CD4-positive, alpha-beta T cell treated with Interleukin-17A for 1 hour (primary cell): Measurements from ENCODE around the gene KLK8.
"Not testable (repeated sequence)": the region's sequence is repeated elsewhere in the genome, so short reads cannot be mapped to it uniquely, and the experiment has no call there.

Experiments
- DNase-seq: peaks from one replicate; pipeline ENCODE4 v3.0.0-alpha.2; 2020

Gene KLK8

DNA sequence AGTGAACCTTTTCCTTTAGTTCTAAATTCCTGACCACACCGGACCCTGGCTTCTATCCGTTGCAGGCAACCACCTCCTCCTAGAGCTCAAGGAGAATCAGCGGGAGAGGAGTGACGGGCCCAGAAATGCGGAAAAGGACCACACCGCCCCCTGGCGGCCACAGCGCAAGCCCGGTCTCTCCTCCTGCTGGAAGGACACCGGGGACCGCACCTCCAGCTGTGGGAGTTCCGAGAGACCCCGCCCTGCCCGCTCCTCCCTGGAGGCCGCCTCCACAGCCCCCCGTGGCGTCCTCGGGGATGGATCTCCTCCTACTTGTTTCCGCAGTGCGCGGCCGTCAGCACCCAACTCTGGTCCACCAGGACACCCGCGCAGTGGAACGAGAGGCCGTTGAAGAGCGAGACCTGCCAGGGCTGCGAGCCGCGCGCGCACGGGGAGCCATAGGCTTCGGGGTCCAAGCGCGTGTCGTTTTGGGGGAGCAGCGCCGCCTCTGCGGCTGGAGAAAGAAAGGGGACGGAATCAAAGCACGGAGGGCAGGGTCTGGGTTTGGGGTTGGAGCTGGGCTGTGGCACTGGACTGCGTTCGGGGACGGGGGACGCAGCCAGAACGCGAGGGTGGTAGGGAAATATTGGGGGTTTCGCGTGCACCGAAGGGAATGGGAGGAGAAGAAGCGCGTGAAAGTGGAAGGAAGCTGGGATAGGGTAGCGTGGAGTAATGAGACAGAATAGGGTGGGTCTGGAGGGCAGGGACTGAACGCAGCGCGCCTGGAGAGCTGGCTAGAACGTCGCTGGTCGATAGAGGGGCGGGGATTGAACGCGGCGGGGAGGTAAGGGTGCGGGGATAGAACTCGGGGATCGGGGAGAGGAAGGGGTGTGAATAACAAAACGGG lies 15.6 kb upstream of the KLK8 start:
- peak; percentile 44 for DNase-seq

DNA sequence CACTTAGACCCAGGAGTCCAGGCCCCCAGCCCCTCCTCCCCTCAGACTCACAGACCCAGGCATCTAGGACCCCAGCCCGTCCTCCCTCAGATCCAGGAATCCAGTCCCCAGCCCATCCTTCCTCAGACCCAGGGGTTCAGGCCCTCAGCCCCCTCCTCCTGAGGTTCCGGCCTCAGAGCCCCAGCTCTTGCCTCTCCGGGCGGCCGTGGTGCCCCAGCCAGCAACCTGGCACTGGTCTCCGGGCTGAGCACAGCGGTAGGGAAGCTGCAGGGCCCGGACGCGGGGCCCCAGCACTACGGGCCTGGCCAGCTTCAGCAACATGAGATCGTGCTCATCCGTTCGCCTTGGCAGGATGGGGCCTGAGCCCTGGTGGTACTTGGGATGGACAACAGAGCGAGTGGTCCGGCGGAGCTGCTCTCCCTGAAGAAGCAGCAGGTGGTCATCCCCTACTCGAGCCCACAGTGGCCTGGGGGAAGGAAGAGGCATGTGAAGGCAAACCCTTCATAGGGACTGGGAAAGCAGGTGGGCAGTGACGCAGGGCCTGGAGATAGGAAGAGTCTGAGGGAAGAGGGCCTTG lies 14.4 kb upstream of the KLK8 start:
- DNase-seq, result no peak

DNA sequence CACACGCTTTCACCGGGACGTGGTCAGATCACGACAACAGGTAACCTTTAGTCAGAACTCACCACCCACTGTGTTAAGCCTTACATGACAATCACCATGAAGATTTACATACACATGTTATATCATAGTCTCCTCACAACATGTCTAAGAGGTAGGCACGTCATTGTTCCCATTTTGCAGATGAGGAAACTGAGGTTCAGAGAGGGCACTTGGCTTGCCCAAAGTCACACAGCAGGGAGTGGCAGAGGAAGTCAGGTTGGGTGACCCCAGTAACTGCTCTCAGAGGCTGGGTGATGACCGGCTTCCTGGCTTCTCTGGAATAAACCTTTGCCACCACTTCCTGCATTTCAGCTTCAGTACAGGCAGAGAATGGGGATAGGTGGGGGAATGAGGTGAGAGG lies 12.8 kb upstream of the KLK8 start:
- DNase-seq, result no peak

DNA sequence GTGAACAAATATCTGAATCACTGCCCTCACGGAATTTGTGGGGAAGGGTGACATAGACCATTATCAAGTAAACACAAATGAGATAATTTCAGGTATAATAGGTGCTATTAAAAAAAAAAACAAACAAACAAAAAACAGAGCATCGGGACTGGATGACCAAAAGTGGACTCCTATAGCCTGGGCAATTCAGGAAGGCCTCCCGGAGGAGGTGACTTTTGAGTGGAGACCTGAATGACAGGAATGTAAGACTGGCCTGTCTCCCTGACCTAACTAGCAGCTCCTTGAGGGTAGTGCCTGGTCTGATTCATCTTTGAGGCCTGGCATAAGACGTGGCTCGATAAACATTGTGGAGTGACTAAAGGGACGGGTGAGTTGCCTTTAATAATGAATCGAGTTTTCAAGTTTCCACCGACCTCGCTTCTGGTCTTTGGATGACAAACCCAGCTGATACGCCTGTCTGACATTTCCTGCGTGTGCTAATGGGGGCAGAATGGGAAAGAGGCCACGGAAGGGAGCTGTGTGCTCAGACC lies 11.3 kb upstream of the KLK8 start:
- no peak for DNase-seq

DNA sequence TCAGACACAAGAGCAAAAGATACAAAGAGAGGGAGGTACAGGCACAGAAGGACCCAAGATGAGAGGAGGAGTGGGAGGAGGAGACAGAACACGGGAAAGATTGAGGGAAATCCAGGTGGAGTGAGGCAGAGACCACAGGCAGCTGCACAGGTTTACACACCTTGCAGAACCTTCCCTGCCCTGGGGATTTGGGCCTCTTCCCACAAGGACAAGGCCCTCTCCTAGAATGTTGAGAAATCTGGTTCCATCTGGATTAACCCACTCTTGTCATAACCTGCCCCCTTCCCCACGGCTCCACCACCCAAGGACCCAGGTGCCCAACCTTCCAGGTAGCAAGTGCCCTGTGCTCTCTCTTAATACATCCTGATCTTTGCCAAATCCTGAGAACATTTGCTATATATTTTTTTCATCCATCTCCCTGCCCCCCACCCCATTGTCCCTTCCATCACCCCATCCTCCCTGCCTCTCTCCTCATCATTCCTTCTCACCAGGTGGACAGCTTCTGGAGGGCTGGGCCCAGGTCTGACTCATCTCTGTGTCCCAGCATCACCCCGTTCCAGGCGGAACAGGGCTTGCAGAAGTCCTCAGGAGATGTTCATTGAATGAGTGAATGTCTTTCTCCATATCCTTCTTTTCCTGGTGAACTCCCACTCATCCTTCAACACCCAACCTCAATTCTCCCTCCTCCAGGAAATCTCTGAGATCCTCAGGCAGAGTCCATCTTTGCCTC lies 8.8 kb upstream of the KLK8 start:
- no peak for DNase-seq

DNA sequence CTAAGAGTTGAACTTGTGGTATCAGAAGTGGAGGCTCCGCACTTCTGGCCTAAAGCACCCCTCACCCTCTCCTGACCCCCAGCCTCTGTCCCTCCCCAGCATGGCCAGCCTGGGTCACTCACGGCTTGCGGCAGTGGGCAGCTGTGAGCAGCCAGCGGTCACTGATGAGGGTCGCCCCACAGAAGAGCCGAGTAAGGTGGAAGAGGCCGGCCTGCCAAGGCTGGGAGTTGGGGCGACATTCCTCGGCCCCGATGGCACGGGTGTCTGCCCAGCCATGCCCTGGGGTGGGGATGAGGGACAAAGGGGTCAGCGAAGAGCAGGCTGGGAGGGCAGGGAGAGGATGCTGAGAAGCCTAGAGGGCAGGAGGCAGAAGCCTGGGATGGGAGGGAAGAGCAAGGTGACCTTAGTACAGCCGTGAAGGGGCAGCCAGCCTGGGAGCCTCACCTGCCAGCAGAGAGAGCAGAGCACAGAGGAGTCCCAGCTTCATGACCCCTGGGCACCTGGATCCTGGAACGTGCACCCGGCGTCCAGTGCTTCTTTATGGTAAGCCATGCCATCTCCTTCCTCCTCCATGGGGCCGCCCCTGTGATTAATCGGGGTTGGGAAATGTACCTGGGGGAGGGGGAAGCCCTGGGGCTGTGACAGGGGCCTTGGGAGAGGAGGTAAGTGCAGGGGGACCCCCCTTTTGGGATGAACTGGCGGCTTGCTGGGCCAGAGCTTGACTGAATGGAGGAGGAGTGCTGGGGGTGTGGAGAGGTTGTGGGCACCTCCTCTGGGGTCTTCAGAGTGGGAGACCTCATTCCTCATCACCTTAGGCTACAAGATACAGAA lies 7.9 kb upstream of the KLK8 start:
- no peak for DNase-seq

DNA sequence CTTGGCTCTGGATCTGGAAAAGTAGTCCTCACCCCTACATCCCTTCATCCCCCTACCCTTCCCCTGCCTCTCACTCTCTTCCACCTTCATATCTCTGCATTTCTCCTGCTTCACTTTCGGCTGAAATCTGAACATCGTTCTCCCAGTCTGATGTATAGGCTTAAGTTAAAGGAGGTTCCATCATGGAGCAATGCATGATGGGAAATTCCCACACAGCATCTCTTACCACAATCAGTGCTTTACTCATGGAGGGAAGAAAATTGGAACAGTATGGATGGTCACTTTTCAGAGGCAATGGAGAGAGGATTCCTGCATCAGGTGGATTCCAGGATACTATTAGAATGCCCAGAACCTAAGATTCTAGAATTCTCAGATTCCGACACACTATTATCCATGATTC lies 6.1 kb upstream of the KLK8 start:
- DNase-seq, result no peak

DNA sequence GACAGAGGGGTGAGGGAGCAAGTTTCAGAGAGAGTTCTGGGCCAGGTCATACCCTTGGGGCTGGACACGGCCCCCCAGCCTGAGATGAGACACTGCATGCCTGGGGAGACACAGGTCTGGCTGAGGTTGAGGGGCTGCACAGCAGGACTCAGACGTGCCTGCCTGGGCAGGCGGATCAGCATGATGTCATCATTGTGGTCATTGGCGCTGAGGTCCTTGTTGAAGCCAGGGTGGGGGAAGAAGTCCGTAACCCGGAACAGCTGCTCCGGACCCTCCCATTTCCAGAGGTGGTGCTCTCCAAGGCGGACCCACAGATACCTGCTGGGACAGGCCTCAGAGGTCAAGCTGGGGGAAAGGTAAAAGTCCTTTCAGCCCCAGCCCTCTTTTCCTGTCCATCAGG lies 5.0 kb upstream of the KLK8 start:
- no peak for DNase-seq

DNA sequence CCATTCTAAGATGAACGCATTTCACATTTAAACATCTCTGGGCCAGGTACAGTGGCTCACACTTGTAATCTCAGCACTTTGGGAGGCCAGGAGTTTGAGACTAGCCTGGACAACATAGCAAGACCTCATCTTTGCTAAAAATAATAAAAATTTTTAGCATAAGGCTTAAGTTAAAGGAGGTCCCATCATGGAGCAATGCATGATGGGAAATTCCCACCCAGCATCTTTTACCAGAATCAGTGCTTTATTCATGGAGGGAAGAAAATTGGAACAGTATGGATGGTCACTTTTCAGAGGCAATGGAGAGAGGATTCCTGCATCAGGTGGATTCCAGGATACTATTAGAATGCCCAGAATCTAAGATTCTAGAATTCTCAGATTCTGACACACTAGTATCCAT lies 3.8 kb upstream of the KLK8 start:
- no peak for DNase-seq

DNA sequence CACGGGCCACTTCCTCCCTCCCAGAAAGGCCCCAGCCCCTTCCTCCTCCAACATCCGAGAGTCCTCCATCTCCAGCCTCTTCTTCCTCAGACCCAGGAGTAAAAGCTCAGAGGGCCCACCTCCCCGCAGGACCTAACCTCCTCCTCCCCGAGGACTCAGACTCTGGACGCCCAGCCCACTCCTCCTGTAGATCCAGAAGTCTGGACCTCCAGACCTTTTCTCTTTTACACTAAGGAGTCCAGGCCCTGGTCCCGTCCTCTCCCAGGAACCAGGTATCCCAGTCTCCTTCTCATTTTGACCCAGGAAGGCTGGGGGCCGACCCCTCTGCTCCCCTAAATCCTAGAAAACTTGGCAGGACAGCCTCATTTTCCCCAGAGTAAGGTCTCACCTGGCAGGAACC lies 1.9 kb upstream of the KLK8 start:
- DNase-seq, result no peak

DNA sequence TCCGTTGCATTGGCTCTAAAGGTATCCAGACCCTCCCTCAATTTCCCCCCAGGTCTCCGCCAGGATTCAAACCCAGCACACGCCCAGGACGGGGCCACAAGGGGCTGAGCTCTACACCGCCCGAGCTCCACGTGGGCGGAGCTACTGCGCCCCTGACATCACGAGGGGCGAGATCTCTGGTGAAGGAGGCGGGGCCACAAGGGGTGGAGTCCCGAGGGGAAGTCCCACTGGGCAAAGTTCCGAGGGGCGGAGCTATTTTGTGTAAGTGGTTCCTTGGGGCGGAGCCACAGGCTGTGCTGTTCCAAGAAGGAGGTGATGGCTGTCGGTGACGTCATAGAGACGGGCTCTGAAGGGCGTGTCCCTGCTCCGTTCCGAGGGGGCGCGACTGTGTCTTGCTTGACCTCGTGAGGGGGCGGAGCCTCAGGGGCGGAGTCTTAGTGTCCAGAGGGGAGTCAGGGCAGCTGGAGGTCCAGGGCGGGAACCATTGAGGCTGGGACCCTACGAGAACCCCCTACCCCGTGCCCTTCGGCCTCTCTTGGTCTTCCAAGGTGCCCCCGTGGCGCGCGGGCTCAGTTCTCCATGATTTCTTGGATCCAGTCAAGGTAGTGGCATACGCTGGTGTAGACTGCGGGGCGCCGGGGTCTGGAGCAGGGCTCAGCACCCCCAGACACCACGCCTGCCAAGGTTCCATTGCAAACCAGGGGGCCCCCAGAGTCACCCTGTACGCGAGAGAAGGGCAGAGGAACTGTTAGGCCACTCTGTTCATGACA lies 1.3 kb upstream of the KLK8 start:
- DNase-seq, result no peak

DNA sequence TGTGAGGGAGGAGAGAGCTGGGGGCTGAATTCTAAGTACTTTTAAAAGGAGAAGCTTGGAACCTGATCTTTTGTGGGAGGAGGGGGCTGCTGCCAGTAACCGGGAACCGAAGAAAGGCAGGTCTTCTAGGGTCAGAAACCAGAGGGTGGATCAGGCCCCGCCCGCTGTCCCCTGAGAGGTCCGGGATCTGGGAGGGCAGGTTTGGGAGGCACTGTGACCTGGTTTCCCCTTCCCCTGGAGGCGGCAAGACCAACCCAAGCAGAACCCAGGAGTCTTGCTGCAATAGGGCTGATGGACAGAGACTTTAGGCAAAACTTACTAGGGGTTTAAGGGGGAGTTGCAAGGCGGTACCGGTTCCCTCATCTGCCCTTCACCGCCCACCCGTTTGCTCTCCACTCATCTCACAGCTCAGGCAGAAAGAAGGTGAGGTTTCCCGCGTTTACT lies 707 bp upstream of the KLK8 start:
- DNase-seq, result no peak

DNA sequence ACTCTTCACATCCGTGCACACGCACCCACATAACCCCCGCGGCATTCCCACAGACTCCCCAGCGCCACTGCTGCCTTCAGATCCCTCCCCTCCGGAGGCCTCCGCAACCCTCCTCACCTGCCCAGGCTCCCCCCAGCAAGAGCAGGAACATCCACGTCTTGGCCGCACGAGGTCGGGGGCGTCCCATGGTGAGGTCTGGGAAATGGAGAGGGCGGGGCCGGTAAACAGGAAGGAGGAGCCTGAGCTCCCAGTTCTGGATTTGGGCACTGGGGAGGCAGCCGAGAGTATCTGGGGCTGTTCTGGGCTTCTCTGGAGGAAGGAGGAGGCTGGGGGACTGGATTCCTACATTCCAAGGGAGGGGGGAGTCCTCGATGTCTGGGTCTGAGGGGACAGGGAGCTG lies 423 bp downstream of the KLK8 start:
- no peak for DNase-seq

DNA sequence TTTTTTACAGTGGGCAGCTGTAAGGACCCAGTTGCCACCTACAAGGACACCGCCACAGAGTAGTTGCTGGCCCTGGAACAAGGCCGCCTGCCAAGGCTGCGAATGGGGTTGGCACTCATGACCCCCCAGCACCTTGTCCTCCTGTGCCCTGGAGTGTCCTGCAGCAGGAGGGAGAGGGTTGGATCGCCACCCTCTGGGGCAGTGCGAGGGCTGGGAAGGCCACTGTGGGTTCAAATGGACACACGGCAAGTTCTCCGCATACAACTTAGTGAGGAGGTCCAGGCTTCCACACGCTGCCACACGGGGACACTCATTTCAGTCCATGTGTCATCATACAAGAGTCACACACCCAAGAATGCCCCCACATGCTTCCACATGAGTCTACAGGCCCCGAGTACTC lies 978 bp downstream of the KLK8 start:
- DNase-seq, result no peak

DNA sequence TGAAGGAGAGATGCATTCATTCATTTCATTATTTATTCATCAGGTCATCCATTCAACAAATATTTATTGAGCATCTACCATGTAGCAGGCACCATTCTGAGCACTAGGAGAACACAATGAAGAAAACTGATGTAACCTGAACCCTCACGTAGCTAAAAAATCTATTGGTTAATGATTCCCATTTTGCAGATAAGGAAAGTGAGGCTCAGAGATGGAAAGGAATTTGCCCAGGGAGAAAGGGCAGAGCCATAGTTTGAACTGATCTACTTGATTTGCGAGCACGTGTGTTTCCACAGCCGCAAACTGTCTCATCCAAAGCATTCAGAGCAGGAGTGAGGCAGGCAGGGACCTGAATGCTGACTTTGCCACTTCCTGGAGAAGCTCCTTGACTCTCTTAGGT lies 2.7 kb downstream of the KLK8 start:
- no peak for DNase-seq

DNA sequence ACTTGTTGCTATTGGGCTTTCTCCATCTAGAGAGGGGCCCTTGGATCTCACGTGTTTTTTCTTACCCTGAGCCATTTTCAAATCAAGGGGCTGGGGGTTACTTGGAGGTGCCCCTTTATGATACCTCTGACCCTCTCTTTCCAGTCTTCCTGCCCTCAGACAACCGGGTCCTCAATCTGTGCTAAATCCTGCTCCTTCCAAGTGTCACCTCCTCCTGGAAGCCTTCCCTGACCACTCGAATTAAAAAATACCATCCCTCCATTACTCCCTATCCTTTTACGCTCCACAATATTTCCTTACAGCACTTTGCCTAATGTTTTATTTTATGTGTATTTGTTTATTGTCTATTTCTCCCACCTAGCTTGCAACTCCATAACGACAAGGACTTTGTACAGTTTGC lies 3.3 kb downstream of the KLK8 start:
- DNase-seq, result no peak

DNA sequence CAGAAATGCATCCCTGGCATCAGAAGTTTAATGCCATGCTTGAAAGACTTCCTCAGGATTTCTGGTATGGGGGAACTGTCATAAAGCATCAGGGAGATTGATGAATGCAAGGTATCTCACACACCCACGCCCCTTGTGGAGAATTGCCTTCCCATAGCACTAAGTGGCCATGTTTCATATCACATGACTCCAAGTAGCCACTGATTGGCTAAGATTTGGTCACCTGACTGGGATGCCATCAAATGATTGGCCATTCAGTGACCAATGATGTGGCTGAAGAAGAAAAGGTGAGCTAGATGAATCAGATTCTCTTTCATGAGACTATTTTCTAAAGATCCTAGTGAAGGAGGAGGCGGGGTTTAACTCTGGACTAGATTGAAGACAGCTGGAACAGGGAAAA lies 7.3 kb downstream of the KLK8 start:
- DNase-seq, result no peak

DNA sequence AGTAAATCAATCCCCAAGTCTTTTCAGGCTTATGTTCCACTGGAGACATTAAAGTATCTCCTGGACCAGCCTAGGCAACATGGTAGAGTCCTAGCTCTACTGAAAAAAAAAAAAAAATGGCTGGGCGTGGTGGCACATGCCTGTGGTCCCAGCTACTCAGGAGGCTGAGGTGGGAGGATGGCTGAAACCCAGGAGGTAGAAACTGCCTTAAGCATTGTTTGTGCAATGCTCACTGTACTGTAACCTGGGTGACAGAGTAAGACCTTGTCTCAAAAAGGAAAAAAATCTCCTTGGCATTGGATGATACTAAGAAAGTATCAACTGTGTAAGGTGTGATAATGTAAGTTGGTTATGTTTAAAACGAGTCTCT lies 8.8 kb downstream of the KLK8 start:
- no peak for DNase-seq

DNA sequence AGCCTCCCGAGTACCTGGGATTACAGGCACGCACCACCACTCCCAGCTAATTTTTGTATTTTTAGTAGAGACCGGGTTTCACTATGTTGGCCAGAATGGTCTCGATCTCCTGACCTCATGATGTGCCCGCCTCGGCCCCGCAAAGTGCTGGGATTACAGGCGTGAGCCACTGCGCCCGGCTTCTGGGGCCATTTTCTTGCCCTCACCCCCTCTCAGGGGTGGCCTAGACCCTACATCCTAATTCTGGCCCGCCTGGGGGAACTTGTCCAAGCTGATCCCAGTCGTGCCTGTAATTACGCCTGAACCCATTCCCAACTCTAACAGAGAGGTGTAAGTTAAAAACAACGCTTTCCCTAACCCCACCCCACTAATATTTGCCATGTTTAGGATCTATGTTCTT lies 17.0 kb downstream of the KLK8 start:
- not testable (repeated sequence) for DNase-seq

DNA sequence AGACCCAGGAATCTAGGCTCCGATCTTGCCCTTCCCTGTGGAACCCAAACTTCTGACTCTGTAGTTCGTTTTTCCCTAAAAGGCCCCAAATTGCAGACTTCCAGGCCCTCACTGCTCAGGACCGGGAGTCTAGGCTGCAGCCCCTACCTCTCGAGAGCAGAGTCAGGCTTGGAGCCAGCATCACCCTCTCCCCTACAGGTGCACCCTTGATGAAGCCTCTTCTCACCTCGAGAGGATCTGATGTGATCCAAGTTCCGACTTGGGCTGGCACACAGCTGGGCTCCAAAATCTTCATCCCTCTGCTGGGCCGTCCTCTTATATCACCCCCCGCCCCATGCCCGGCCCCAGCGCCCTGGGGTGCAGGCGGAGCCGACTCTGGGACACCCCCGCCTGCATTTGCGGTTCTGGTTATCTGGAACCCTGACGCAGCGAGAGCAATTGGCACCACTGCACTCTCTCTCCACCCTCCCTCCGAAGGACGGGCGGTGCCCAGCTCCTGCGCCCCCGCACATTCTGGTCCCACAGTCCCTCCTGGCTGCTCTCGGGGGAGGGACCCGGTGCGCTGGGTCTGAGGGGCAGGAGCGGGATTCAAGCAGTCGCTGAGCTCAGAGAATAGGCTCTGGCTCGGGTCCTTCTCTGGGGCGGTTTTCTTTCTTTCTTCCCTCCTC lies 17.6 kb downstream of the KLK8 start, which contains the start of gene KLK7:
Gene KLK7 (minus strand): TSS at position 293 of the 668 bp plus-strand sequence. CDS start 1,518 bp downstream, outside the sequence.
- DNase-seq, result no peak

DNA sequence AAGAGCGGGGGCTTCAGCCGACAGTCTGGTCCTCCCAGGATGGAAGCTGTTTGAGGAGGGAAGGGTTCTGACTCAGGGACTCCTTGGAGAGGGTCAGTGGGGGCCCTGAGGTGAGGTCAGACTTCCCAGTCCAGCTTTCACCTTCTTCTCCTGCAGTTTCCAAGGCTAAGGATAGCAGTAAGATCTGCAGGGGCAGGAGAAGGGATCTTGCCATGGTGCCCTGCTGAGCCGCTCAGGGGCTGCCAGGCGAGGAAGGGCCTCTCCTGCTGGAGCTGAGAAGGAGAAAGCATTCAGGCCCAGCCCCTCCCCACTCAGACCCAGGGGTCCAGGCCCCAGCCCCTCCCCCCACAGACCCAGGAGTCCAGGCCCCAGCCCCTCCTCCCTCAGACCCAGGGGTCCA lies 19.2 kb downstream of the KLK8 start:
- DNase-seq, result no peak
